CD14-positive monocyte (primary cell): ENCODE data around the gene HPCA. TPM values are rescaled to one million over a fixed set of nuclear protein-coding genes. Genes with fewer than 3 reads are reported as not detected.

Source experiments
- DNase-seq, 3 donors: peaks; one replicate each; pipeline ENCODE4 v3.0.0-alpha.2; 2011 to 2022
- H2AFZ ChIP-seq: 2 replicates; pipeline ENCODE4 v1.6.0; 2012; ENCODE audit warnings: mild to moderate bottlenecking, low read depth, low read length, inconsistent platforms; ENCODE audit not compliant: insufficient read depth, poor library complexity, severe bottlenecking
- H3K27ac ChIP-seq, 2 donors: 1 replicate in 1 of 2; 2 replicates in 1 of 2; pipeline ENCODE4 v1.5.1; 2012 to 2013; ENCODE audit warnings: low read length in 2 of 2, control low read depth in 1 of 2, inconsistent platforms in 1 of 2, low read depth in 1 of 2, mild to moderate bottlenecking in 1 of 2
- H3K27me3 ChIP-seq, 2 donors: one replicate each; pipeline versions ENCODE4 v1.6.0 to v1.6.1; 2011 to 2013; ENCODE audit warnings: low read length in 2 of 2; ENCODE audit not compliant: control insufficient read depth in 2 of 2, insufficient read depth in 2 of 2
- H3K36me3 ChIP-seq, 2 donors: replicated peaks in 1 of 2; 1 replicate in 1 of 2; 2 replicates in 1 of 2; pipeline versions ENCODE4 v1.5.1 to v1.6.1; 2012 to 2013; ENCODE audit warnings: low read length in 2 of 2, control low read depth in 1 of 2, inconsistent platforms in 1 of 2, mild to moderate bottlenecking in 1 of 2; ENCODE audit not compliant: insufficient read depth in 2 of 2, control insufficient read depth in 1 of 2
- H3K4me1 ChIP-seq, 2 donors: 1 replicate in 1 of 2; 2 replicates in 1 of 2; pipeline versions ENCODE4 v1.5.1 to v1.6.1; 2012 to 2013; ENCODE audit warnings: low read length in 2 of 2, control low read depth in 1 of 2, inconsistent platforms in 1 of 2, mild to moderate bottlenecking in 1 of 2, moderate library complexity in 1 of 2; ENCODE audit not compliant: insufficient read depth in 2 of 2, control insufficient read depth in 1 of 2
- H3K4me2 ChIP-seq: replicated peaks from 2 replicates; pipeline ENCODE3; 2012; ENCODE audit warnings: low read length, moderate library complexity, mild to moderate bottlenecking; ENCODE audit not compliant: poor library complexity, severe bottlenecking; ENCODE audit errors: extremely low read depth
- H3K4me3 ChIP-seq, 3 experiments: fragments of 200-600 bp in 1 of 3; sonication (generic) in 1 of 3; replicated peaks in 1 of 3; 1 replicate in 2 of 3; 2 replicates in 1 of 3; pipeline ENCODE4 v1.5.1; 2011 to 2013; ENCODE audit warnings: low read length in 3 of 3, mild to moderate bottlenecking in 3 of 3, control low read depth in 2 of 3, low read depth in 2 of 3, inconsistent platforms in 1 of 3, moderate library complexity in 1 of 3
- H3K79me2 ChIP-seq: 2 replicates; pipeline ENCODE4 v1.6.0; 2012; ENCODE audit warnings: mild to moderate bottlenecking, control low read depth, inconsistent platforms, low read length, moderate library complexity; ENCODE audit not compliant: insufficient read depth
- H3K9ac ChIP-seq: 2 replicates; pipeline ENCODE4 v1.6.0; 2017; ENCODE audit warnings: low read length, mild to moderate bottlenecking; ENCODE audit not compliant: insufficient read depth, poor library complexity, severe bottlenecking
- H3K9me3 ChIP-seq, 2 donors: replicated peaks in 1 of 2; 1 replicate in 1 of 2; 2 replicates in 1 of 2; pipeline versions ENCODE4 v1.5.1 to v1.6.1; 2012 to 2013; ENCODE audit warnings: low read length in 2 of 2, control low read depth in 1 of 2; ENCODE audit not compliant: control insufficient read depth in 1 of 2, insufficient read depth in 1 of 2
- H4K20me1 ChIP-seq: 2 replicates; pipeline ENCODE4 v1.6.0; 2012; ENCODE audit warnings: mild to moderate bottlenecking, low read length, control low read depth, moderate library complexity; ENCODE audit not compliant: insufficient read depth
- H3K27ac Mint-ChIP-seq, 7 donors: one replicate each; pipeline ENCODE4 v1.8.0; 2020; ENCODE audit warnings: mild to moderate bottlenecking in 7 of 7, mixed read lengths in 7 of 7, moderate library complexity in 6 of 7, inconsistent platforms in 2 of 7
- H3K27me3 Mint-ChIP-seq, 3 donors: one replicate each; pipeline ENCODE4 v1.8.0; 2021 to 2022; ENCODE audit warnings: low read depth in 3 of 3, mild to moderate bottlenecking in 3 of 3, mixed read lengths in 3 of 3, moderate library complexity in 3 of 3, inconsistent platforms in 1 of 3
- H3K36me3 Mint-ChIP-seq, 2 donors: one replicate each; pipeline ENCODE4 v1.8.0; 2020; ENCODE audit warnings: mixed read lengths in 2 of 2, inconsistent platforms in 1 of 2, mild to moderate bottlenecking in 1 of 2
- H3K4me1 Mint-ChIP-seq: one replicate; pipeline ENCODE4 v1.8.0; 2020; ENCODE audit warnings: mild to moderate bottlenecking, mixed read lengths
- H3K4me3 Mint-ChIP-seq, 2 donors: one replicate each; pipeline ENCODE4 v1.8.0; 2020; ENCODE audit warnings: mild to moderate bottlenecking in 2 of 2, mixed read lengths in 2 of 2, moderate library complexity in 1 of 2
- H3K9me3 Mint-ChIP-seq, 7 donors: one replicate each; pipeline ENCODE4 v1.8.0; 2020 to 2022; ENCODE audit warnings: mixed read lengths in 7 of 7, mild to moderate bottlenecking in 6 of 7, moderate library complexity in 6 of 7, inconsistent platforms in 2 of 7
- CTCF ChIP-seq: fragments of 200-600 bp; IDR thresholded peaks from one replicate; pipeline ENCODE4 v1.8.0; 2022; ENCODE audit warnings: antibody characterized with exemption, mild to moderate bottlenecking
- WGBS: methylation state at CpG from one replicate; pipeline ENCODE4 v1.1.5; 2013; ENCODE audit warnings: missing lambda C conversion rate; ENCODE audit not compliant: insufficient coverage; 5-methylcytosine and 5-hydroxymethylcytosine counted together
- intact Hi-C, 2 donors: fragments of 100-400 bp; cut with micrococcal nuclease; formaldehyde crosslinking; loops; one replicate each; pipeline versions ENCODE4 v1.15.0 to v1.15.1; 2023
- polyA plus RNA-seq, 3 donors: library from polyadenylated mRNA; depleted of rRNA in 1 of 3; unstranded in 2 of 3; stranded (reverse) in 1 of 3; fragments of 300-500 nt in 2 of 3; fragments of >200 nt in 1 of 3; fragmentation: Illumina TruSeq in 2 of 3; gene quantifications; 1 replicate in 2 of 3; 2 replicates in 1 of 3; pipeline ENCODE4 v1.2.3, GENCODE V29; 2012 to 2021

Gene HPCA
- polyA plus RNA-seq, 3 donors, result not detected

- H3K4me1 ChIP-seq, result no peaks in the 10 kb centered on the region
- no peaks in the 10 kb centered on the region for H3K79me2 ChIP-seq
- no peak overlapping the region for H2AFZ ChIP-seq
- H3K36me3 ChIP-seq, result no peaks in the 10 kb centered on the region
- Mint-ChIP-seq H3K36me3 (no peaks in the 10 kb centered on the region), H3K9me3 (peaks cover 0 to 4% (median 3%) of the 10 kb centered on the region in 7 donors), H3K4me1 (no peaks in the 10 kb centered on the region), H3K27me3 (peaks cover 37 to 46% (median 40%) of the 10 kb centered on the region in 3 donors), H3K27ac (no peak overlapping the region), H3K4me3 (no peak overlapping the region)
- intact Hi-C loops, result no loop called here
- H3K9me3 ChIP-seq, result no peaks in the 10 kb centered on the region
- no peak for TF ChIP-seq CTCF
- no peak overlapping the region for H3K9ac ChIP-seq
- H3K27ac ChIP-seq, result no peak overlapping the region
- no peak overlapping the region for H3K4me3 ChIP-seq
- peaks cover 4 to 42% of the 10 kb centered on the region in 2 donors for H3K27me3 ChIP-seq
- WGBS, result 92% methylated on average over 5 of the region's 5 CpGs
- no peaks in the 10 kb centered on the region for H4K20me1 ChIP-seq
- DNase-seq, result no peak
- H3K4me2 ChIP-seq, result no peak overlapping the region
These were observed 5.0 kb upstream of the HPCA start for GRCh38 chr1:32881291-32881690.

GRCh38 chr1:32881871-32882850, 4.1 kb upstream of the HPCA start:
- intact Hi-C loops, result no loop called here
- Histone ChIP-seq H3K9ac (no peak overlapping the region), H3K36me3 (no peaks in the 10 kb centered on the region), H4K20me1 (no peaks in the 10 kb centered on the region), H2AFZ (no peak overlapping the region), H3K4me3 (no peak overlapping the region), H3K27me3 (peaks cover 4 to 48% of the 10 kb centered on the region in 2 donors), H3K79me2 (no peaks in the 10 kb centered on the region), H3K27ac (no peak overlapping the region), H3K9me3 (peaks cover 0 to 3% of the 10 kb centered on the region in 2 donors), H3K4me2 (no peak overlapping the region), H3K4me1 (no peaks in the 10 kb centered on the region)
- no peak for DNase-seq
- Mint-ChIP-seq H3K27ac (no peak overlapping the region), H3K4me1 (no peaks in the 10 kb centered on the region), H3K4me3 (no peak overlapping the region), H3K36me3 (no peaks in the 10 kb centered on the region), H3K9me3 (peaks cover 0 to 5% (median 3%) of the 10 kb centered on the region in 7 donors), H3K27me3 (peaks cover 44 to 54% (median 46%) of the 10 kb centered on the region in 3 donors)
- no peak for TF ChIP-seq CTCF
- WGBS, result 45% methylated on average over 15 of the region's 22 CpGs
